ENCODE results near the gene HAUS3.
A peak's percentile ranks its signal among the peaks of the same experiment; 100 is the strongest.

The HAUS3 gene

GRCh38 chr4:2241410-2242353 lies at the start of gene HAUS3, which contains the start of gene POLN:
Gene HAUS3, minus strand, starts transcription at chr4:2242121. Its CDS starts 1,175 bp downstream, at chr4:2240946.
Gene POLN, minus strand, starts transcription at chr4:2242121. Its CDS starts 12,890 bp downstream, at chr4:2229231.
- DNase-seq (ENCODE audit: low spot score) = peak; percentile 99

GRCh38 chr4:2290974-2291704 lies 49.2 kb upstream of the HAUS3 start:
- no peak for DNase-seq (ENCODE audit: low spot score)

GRCh38 chr4:2290488-2290887 lies 48.6 kb upstream of the HAUS3 start:
- DNase-seq (ENCODE audit: low spot score) = no peak

- DNase-seq (ENCODE audit: low spot score) = no peak
Measured at GRCh38 chr4:2289955-2290333, 48.0 kb upstream of the HAUS3 start.

- DNase-seq (ENCODE audit: low spot score) = no peak
Measured at GRCh38 chr4:2289311-2289954, 47.5 kb upstream of the HAUS3 start.

GRCh38 chr4:2288051-2288541 lies 46.2 kb upstream of the HAUS3 start:
- no peak for DNase-seq (ENCODE audit: low spot score)

GRCh38 chr4:2287594-2287915 lies 45.6 kb upstream of the HAUS3 start:
- DNase-seq (ENCODE audit: low spot score) = no peak

- no peak for DNase-seq (ENCODE audit: low spot score)
Measured at GRCh38 chr4:2286904-2287593, 45.1 kb upstream of the HAUS3 start.

GRCh38 chr4:2285613-2286381 lies 43.9 kb upstream of the HAUS3 start:
- DNase-seq (ENCODE audit: low spot score) = no peak

- DNase-seq (ENCODE audit: low spot score) = no peak
Measured at GRCh38 chr4:2284934-2285612, 43.2 kb upstream of the HAUS3 start.

- DNase-seq (ENCODE audit: low spot score) = no peak
Measured at GRCh38 chr4:2284161-2284933, 42.4 kb upstream of the HAUS3 start.

- no peak for DNase-seq (ENCODE audit: low spot score)
Measured at GRCh38 chr4:2283199-2283711, 41.3 kb upstream of the HAUS3 start.

- DNase-seq (ENCODE audit: low spot score) = no peak
Measured at GRCh38 chr4:2281575-2282343, 39.8 kb upstream of the HAUS3 start.

- DNase-seq (ENCODE audit: low spot score) = no peak
Measured at GRCh38 chr4:2280531-2281300, 38.8 kb upstream of the HAUS3 start.

- no peak for DNase-seq (ENCODE audit: low spot score)
Measured at GRCh38 chr4:2277956-2278355, 36.0 kb upstream of the HAUS3 start.

- DNase-seq (ENCODE audit: low spot score) = no peak
Measured at GRCh38 chr4:2276581-2277325, 34.8 kb upstream of the HAUS3 start.

- DNase-seq (ENCODE audit: low spot score) = no peak
Measured at GRCh38 chr4:2275546-2276251, 33.8 kb upstream of the HAUS3 start.

All from HuH-7.5 (cell line).